GM21619 (cell line): ENCODE measurements around the gene MRM3.
"Not testable (repeated sequence)": the region's sequence is repeated elsewhere in the genome, so short reads cannot be mapped to it uniquely, and the experiment has no call there.

Experiments
- ATAC-seq: cut with Tn5 transposase; IDR thresholded peaks from one replicate; pipeline ENCODE4 v1.9.1; 2021; ENCODE audit not compliant: unreplicated experiment

MRM3 gene

DNA sequence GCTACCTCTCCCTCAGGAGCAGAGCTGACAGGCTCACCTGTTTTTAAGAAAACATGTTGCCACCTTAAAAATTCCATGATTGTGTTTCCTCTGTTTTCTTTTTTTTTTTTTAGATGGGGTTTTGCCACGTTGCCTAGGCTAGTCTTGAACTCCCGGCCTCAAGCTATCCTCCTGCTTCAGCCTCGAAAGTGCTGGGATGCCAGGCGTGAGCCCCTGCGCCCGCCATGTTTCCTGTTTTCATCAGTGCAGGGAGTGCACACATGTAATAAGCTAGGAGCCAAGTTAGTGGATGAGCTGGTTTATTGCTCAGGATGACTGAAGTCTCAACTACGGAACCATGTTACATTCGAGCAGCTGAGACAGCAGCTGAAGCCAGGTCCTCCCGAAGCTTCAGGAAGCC, 13.6 kb downstream of the MRM3 start:
- no peak for ATAC-seq

DNA sequence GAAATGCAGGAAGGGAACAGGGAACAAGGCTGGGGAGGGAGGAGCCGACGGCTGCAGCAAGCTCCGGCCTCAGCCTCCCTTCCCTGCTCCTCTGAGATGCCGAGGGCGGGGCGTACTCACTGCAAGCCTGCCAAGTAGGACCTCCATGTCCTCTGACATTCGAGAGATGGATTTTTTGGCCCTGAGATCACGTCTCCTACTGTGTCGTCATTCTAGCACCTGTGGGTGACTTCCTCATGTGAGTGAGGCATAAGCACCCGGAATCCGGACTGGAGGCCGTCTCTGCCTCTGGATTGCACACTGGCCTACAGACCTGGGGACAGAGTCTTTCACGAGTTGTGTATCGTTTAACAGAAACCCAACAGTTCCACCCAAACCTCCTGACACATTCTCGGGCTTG, 14.5 kb downstream of the MRM3 start:
- no peak for ATAC-seq

DNA sequence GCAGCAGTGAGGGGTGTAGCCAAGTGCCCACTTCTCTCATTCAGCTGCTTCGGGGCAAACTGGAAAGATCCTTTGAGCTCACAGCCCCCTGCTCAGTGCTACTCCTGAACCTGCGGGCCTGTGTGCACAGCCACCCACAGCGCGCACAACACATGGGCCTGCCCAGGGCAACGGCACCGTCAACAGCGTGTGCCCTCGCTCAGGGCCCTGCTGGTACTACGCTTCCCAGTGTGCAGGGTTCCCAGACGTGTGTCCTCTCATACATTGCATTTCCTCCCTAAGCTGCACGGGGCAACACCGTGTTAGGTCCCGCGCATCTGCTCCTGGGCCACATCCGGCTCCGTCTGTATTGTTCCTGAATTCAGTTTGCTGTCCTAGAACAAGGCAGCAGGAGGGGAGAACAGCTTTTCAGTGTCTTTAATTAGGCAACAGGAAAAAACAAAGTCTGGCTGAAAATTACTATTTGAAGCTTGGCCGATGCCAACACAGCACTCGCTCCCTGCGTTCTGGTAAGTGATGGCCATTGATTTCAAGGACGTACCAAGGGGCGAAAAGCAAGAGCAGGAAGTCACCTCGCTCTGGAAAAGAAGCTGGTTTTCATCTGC, 15.2 kb downstream of the MRM3 start:
- ATAC-seq, result no peak

DNA sequence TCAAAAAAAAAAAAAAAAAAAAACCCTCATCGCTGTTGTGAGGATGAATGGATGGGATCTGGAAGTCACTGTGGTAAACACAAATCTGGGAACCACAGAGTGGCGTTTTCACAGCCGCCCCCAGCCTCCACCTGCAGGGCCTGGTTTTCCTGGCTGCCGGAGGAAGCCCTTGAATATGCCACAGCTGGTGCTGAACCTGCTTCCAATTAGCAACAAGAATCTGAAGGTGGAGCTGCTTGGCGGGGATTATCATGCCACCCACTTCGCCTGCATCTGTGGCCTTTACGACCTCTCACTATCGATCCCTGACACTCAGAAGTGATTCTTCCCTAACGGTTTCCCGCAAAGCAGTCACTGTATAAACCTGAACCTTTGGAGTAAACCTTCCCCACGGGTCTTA, 16.1 kb downstream of the MRM3 start:
- no peak for ATAC-seq

DNA sequence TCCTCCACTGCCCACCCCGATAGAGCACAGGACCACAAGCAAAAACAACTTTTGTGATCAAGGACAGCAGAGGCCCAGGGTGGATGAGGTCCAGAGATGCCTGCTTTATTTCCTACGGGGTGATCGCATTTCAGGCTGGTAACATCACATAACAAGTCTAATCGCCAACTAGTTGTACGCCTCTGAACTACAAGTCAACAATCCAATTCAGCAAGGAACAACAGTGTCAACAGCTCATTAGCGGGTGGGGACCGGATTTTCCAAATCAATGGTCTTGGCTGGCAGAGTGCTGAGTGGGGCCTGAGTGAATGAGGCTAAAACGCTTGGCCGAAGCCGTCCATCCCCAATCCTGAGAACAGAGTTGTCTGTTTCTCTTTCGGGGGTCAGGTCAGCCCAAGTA, 17.1 kb downstream of the MRM3 start:
- no peak for ATAC-seq

DNA sequence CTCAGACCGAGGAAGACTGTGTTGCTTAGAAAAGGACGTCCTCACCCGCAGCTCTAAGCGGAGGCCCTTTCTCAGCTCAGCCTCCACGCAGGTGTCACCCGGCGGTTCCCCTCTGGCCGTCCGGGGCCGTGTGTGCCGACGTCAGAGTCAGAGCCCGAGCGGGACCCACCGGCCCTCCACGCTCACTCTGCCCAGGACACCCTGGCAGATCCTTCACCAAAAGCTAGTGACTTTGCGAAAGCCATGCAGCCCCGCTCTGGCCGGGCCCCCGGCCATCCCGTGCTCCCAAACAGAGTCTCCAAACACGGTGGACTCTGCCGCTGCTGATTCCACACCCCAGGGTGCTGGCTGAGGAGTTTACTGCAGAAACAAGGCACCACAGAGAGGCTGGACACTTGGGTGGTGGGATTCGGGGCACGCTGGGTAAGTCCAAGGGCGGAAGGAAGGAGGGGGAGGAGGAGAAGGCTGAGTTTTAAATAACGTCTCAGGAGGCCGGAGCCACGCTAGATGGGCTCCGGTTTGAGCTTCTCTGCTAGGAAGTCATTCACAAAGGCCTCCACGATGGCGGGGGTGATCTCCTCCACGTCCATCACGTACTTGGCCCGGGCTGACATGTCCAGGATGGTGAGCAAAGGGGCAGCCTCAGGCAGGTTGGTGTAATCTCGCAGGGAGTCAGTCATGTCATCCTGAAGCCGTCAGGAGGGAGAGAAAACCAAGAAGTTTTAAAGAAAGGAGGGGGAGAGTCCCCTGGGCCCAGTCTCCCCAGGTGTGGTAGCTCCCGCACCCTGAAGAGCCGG, 18.5 kb downstream of the MRM3 start:
- ATAC-seq, result no peak

DNA sequence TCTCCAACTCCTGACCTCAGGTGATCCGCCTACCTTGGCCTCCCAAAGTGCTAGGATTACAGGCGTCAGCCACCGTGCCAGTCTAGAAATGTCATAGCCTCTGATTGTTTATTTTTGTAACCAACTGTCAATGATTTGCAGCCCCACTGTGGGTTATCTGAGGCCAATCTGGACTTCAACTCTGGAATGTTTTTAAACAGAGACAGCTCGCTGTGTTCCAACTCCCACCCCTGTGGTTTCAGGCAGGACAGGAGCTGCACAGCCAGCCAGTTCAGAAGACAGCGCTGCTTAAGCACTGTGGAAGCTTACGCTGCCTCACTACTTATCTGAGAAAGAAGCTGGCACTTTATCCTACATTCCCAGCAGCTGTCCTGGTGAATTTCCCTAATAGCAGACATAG, 19.5 kb downstream of the MRM3 start:
- ATAC-seq, result no peak

DNA sequence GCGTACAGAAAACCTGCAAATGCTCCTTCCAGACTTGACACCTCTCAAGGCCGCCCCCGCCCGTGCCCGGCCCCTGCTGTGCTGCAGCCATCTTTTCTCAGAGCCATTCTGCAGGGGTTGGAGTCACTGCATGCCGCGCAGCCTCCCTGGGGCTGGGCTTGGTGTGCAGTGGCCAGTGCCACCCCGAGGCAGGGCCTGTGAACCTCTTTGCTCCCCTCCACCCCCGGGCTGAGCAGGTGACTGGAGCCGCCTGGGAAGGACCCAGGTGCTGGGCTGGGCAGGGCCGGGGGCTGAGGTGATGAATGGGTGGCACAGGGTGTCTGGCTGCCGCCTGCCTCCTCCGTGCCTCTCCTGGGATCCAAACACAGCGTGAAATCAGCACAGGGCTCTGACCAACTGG, 20.3 kb downstream of the MRM3 start:
- ATAC-seq, result no peak

DNA sequence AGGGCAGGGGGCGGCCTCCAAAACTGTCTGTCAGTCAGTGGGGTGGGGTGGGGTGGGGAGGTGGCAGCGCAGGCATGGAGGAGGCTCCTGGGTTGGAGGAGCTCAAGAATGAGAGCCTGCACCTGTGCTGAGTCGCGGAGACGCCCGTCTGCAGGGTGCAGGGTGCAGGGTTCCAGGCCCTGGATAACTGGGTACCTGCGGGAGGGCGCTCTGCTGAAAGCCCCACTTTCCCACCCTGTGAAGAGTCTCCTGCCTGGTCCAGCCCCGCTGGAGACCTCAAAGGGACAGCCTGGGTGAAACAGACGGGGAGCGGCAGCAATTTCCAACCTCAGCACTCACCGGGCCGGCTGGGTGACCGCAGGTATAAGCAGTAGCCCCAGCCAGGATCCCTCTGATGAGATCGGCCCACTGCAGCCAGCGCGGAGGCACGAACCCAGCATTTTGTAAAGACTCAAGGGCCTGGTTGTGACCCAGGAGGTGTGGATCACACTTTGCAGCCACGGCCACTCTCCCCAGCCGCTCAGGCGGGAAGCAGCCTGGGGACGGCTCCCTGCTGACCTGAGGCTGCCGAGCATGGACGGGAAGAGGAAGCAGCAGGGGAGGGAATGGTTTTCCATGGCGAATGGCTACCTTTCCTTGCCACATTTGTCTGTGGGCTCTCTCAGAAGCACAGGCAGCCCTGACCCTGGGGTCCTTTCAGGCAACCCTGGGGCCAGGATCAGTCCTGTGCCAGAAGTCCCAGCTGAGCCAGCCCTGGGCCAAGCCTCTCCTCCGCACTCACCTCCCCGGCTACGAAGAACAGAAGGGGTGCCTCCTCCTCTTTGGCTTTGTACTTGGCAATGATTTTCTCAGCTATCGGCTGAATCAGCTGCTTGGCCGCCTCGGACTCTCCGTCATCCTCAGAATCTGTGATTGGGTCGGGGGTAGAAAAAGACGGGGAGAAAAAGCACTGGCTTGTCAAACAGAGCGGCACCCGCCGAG, 21.0 kb downstream of the MRM3 start:
- ATAC-seq, result no peak

DNA sequence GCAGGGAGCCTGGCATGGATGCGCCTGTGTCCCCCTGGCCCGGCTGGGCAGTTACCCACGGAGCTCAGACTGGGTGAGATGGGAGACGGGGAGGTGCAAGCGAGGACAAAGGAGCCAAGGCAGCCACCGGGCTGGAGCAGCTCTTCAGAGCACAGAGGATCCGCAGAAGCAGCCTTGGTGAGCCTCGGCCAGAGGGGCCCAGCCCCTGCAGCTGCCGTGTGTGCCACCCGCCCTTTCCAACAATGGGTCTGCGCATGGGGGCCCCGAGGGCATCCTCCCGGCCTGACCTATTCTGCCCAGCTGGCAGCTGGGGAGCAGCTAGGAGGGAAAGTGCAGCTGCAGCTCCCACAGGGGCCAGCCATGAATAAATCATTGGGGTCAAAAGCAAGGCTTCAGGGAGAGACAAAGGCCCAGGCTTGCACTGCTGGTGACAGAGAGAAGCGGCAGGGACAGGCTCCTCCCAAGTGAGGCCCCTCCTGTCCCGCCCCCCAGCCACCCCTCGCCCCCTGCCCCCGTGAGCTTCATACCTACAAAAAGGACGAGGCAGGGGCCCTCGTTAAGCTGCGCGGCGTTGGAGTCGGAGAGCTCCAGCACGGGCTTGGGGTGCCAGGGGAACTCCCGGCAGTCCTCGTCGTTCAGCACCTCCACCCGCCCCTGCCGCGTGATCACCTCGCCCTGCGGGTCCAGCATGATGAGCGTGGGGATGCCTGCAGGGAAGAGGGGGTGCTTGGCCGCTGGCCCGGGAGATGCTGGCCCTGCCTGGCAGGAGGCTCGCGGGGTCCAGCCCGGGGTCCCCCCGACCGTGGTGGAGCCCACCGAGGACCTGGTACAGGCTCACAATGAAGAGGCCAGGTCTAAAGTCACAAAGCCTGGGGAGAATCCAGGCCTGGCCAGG, 22.6 kb downstream of the MRM3 start:
- ATAC-seq, result no peak

DNA sequence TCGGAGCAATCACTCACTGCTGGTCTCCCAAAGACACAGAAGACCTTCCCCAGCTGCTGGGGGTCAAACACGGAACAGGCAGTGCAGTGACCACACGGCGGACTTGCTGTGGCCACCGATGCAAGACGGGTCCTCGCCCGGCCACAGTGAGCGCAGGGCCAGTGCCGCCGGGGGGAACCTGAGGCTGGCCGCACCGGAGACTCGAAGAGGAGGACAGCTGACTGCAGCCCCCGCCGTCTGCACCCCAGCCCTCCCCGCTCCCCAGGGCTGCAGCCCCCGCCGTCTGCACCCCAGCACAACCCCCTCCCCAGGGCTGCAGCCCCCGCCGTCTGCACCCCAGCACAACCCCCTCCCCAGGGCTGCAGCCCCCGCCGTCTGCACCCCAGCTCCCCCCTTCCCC, 23.7 kb downstream of the MRM3 start:
- not testable (repeated sequence) for ATAC-seq

DNA sequence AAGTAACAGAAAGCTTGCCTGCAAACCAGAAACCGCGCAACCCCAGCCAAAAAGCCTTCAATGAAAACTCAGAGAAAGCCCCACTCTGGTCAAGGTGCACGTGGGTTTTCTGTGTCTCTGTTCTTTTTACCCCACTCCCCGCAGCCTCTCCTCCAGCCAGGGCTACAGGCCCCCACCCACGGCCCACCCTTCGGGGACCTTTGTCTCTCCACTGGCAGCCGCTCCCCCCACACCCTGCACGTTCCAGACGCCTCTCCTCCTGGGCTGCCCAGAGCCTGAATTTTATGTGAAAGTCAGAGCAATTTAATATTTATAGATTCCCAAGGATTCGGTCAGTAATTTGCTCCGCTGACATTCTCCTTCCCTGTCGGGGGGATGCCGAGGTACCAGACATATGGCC, 24.2 kb downstream of the MRM3 start:
- no peak for ATAC-seq

DNA sequence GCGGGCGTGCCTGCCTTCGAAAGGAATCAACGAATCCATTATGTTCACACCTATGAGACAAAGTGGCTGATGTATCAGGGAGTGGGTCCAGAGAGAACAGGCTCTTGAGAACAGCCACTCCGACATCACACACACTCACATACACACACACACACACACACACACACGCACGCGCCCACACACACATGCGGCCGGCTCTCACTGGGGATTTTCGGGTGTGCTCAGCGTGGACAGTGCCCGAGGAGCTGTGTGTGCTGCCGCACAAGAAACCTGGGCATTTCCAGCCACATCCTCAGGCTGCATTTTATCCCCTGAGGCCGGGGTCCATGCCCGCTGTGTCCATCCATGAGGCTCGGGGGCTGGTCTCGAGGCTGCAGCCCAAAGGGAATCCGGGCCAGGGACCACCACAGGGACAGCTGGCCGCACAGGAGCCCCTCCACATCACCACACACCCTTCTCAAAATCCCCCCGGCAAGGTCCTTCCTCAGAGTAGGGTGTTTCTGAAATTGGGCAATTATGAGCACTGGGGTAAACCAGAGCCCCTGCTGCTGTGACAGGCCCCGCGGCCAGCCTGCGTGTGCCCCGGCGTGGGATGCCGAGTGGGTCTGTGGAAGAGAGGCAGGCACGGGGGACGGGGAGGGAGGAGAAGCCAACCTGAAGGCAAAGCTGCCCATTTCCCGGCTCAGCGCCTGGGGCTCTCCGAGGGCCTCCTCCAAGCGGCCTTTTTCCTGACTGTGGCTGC, 24.8 kb downstream of the MRM3 start:
- ATAC-seq, result no peak

DNA sequence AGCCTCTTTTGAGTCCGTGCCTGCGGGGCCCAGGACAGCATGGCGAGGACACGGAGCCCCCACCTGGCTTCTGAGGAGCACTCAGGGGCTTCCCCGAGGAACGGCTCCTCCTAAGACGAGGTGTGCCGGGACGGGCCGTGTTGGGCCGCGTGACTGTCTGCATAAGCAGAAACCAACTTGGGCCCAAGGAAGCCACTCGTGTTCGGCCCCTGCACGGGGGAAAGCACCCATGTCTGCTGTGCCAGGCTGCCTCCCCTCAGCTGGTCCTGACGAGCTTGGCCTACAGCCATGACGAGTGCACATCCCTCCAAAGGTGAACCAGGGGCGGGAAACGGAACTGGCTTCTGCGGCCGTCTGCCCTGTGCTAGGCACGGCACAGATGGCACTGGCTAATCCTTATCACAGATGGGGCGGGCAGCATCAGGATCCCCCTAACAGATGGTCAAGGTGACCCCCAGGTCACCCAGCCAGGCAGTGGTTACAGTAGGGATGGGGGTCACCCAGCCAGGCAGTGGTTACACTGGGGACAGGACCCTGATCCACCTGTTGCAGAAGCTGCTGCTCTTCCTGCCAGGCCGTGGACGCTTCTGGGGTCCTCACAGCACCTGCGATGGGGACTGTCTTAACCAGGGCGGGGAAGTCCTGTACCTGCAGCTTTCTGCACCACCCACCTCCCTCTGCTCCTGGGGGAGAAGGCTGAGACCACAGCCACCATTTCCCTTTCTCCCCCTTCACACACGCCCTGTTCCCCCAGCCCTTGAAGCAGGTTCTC, 25.6 kb downstream of the MRM3 start:
- ATAC-seq, result no peak

DNA sequence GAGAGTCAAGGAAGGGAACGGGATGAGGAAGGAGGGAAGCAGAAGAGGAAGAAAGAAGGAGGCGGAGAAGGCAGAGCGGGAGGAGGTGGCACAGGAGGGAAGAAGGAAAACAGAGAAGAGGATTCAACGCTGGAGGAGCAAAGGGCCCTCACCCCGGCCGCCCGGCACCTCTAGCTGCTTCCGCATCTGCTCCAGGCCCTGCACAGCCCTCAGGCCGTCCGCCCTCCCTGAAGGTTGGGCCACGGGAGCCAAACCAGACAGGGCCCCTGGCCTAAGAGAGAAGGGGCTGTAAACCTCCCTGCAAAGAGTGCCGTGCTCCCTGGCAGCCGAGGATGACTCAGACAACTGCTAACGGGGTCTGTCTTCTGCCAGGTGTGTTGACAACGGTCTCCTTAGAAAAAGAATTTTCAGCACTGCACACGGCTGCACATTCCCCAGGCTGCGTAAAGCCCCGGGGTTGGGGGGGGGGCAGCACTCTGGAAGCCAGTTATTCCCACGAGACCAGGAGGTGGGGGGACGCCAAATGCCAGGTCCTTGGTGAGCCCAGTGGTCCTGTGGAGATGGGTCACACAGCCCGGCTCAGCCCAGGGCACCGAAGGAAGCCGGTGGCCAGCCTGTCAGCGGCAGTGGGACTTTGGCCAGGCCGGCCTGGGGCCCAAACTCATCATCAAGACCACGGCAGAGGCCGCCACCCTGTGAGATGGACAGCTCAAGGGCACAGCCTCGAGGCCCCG, 29.1 kb downstream of the MRM3 start:
- ATAC-seq, result no peak

DNA sequence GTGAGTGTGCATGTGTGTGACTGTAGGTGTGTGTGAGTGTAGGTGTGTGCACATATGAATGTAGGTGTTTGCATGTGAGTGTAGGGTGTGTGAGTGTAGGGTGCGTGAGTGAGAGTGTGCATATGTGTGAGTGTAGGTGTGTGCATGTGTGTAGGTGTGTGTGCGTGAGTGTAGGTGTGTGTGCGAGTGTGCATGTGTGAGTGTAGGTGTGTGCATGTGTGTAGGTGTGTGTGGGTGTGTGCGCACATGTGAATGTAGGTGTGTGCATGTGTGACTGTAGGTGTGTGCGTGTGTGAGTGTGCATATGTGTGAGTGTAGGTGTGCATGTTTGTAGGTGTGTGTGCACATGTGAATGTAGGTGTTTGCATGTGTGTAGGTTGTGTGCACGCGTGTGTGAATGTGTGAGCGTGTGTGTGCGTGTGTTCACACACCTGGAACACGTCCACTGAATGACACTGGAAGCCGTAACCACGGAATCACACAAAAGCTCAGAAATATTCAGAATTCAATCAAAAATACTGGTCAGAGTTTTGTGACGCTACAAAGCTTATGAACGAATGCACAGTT, 30.6 kb downstream of the MRM3 start:
- no peak for ATAC-seq

DNA sequence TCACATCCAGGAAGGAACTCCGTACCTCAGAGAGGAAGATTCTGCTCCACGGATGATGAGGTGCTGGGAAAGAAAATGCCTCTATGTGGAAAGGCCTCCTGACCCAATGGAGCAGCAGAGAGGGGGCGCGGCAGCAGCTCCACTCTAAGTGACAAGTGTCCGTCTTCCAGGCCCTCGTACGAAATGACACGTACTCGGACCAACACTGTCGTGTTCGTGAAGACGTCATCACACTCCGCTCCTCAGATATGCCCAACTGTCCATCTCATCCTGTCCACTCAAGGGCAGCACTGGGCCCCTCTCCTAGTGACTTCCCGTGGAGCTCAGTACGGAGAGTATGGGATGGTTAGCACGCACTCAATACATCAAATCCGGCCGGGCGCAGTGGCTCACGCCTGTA, 32.2 kb downstream of the MRM3 start:
- ATAC-seq, result no peak

DNA sequence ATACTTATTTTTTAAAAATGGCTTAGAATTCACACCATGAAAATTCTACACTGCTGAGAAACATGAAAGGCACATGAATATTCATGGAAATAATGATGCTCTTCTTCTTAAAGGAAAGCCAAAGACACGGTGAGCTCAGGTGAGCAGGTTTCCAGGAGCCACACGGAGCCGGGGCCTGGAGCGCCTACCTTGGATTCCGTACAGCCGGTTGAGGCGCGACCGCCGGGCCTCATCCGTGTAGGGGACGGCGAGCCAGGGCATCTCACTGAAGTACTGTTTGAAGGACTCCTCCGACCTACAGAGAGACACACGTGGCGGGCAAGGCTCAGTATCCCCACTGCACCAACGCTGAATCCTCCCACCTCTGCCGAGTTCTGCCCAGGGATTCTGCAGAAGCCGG, 37.1 kb downstream of the MRM3 start:
- ATAC-seq, result no peak
